Esophagus squamous epithelium (tissue), 4 donors: ENCODE results near the gene NELL1.

ENCODE experiments used
- POLR2A ChIP-seq, 4 donors: fragments of 450-650 bp; IDR thresholded peaks; one replicate each; pipeline ENCODE4 v1.6.1; 2017; ENCODE audit warnings: antibody characterized with exemption in 4 of 4, mild to moderate bottlenecking in 4 of 4, moderate library complexity in 3 of 4
- TF ChIP-seq, protein P1 (sequence below), 6 experiments: fragments of 450-650 bp in 4 of 6; fragments of 200-600 bp in 2 of 6; sonication (generic) in 2 of 6; IDR thresholded peaks; one replicate each; pipeline ENCODE4 v1.5.1; 2016 to 2019; ENCODE audit warnings: antibody characterized with exemption in 6 of 6, mild to moderate bottlenecking in 4 of 6, moderate library complexity in 4 of 6

- TF ChIP-seq, protein P1, sequence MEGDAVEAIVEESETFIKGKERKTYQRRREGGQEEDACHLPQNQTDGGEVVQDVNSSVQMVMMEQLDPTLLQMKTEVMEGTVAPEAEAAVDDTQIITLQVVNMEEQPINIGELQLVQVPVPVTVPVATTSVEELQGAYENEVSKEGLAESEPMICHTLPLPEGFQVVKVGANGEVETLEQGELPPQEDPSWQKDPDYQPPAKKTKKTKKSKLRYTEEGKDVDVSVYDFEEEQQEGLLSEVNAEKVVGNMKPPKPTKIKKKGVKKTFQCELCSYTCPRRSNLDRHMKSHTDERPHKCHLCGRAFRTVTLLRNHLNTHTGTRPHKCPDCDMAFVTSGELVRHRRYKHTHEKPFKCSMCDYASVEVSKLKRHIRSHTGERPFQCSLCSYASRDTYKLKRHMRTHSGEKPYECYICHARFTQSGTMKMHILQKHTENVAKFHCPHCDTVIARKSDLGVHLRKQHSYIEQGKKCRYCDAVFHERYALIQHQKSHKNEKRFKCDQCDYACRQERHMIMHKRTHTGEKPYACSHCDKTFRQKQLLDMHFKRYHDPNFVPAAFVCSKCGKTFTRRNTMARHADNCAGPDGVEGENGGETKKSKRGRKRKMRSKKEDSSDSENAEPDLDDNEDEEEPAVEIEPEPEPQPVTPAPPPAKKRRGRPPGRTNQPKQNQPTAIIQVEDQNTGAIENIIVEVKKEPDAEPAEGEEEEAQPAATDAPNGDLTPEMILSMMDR (IDR thresholded peaks at IDR 0.05) = no peak
- no peak for TF ChIP-seq POLR2A (IDR thresholded peaks at IDR 0.05)
Measured at GRCh38 chr11:20723366-20723765, 54.0 kb downstream of the NELL1 start.
